SK-N-SH treated with all-trans-retinoic acid at 6 μM for 48 hours (cell line): Measurements from ENCODE around the gene LRRC4B.

Source experiments
- ATAC-seq: fragments of 200-7000 bp; cut with Tn5 transposase; 3 replicates; pipeline ENCODE4 v1.9.1; 2020; ENCODE audit warnings: mild to moderate bottlenecking, moderate library complexity
- ARNTL ChIP-seq: fragments of 450-650 bp; formaldehyde crosslinking; IDR thresholded peaks from 2 replicates; pipeline ENCODE4 v1.5.0; 2020; ENCODE audit warnings: low read depth, mild to moderate bottlenecking, moderate library complexity, borderline replicate concordance
- BACH2 ChIP-seq: fragments of 250-450 bp; sonication (Bioruptor Pico); IDR thresholded peaks from 2 replicates; pipeline ENCODE4 v1.9.0; 2021; ENCODE audit warnings: mild to moderate bottlenecking, borderline replicate concordance
- CSDC2 ChIP-seq: fragments of 250-450 bp; sonication (Bioruptor Pico); IDR thresholded peaks from 2 replicates; pipeline ENCODE4 v1.5.0; 2020; ENCODE audit warnings: mild to moderate bottlenecking, moderate library complexity
- ESRRG ChIP-seq: fragments of 250-450 bp; sonication (Bioruptor Pico); IDR thresholded peaks from 2 replicates; pipeline ENCODE4 v1.6.1; 2021; ENCODE audit warnings: mild to moderate bottlenecking
- GLIS3 ChIP-seq: fragments of 250-450 bp; sonication (Bioruptor Pico); IDR thresholded peaks from 2 replicates; pipeline ENCODE4 v1.5.0; 2020; ENCODE audit warnings: mild to moderate bottlenecking, moderate library complexity
- ISL1 ChIP-seq: fragments of 250-450 bp; sonication (Bioruptor Pico); IDR thresholded peaks from 2 replicates; pipeline ENCODE4 v2.1.2; 2022; ENCODE audit warnings: mild to moderate bottlenecking, moderate library complexity
- OSR1 ChIP-seq: fragments of 250-450 bp; sonication (Bioruptor Pico); IDR thresholded peaks from 2 replicates; pipeline ENCODE4 v1.8.0; 2022; ENCODE audit warnings: moderate library complexity, mild to moderate bottlenecking, inconsistent platforms
- PPARA ChIP-seq: fragments of 250-450 bp; sonication (Bioruptor Pico); IDR thresholded peaks from 2 replicates; pipeline ENCODE4 v1.5.0; 2020; ENCODE audit warnings: mild to moderate bottlenecking, borderline replicate concordance
- RARB ChIP-seq: fragments of 250-450 bp; sonication (Bioruptor Pico); IDR thresholded peaks from 2 replicates; pipeline ENCODE4 v1.8.0; 2021; ENCODE audit warnings: mild to moderate bottlenecking, moderate library complexity
- SNAI2 ChIP-seq: fragments of 250-450 bp; sonication (Bioruptor Pico); IDR thresholded peaks from 2 replicates; pipeline ENCODE4 v1.5.0; 2020; ENCODE audit warnings: mild to moderate bottlenecking, moderate library complexity
- TCF4 ChIP-seq: fragments of 250-450 bp; sonication (Bioruptor Pico); IDR thresholded peaks from 2 replicates; pipeline ENCODE4 v1.8.0; 2021; ENCODE audit warnings: mild to moderate bottlenecking, moderate library complexity, borderline replicate concordance
- TOX ChIP-seq: fragments of 250-450 bp; sonication (Bioruptor Pico); IDR thresholded peaks from 2 replicates; pipeline ENCODE4 v1.8.0; 2021; ENCODE audit warnings: mild to moderate bottlenecking, moderate library complexity, borderline replicate concordance
- ZC3H10 ChIP-seq: fragments of 250-450 bp; sonication (Bioruptor Pico); IDR thresholded peaks from 2 replicates; pipeline ENCODE4 v1.5.1; 2021; ENCODE audit warnings: mild to moderate bottlenecking, moderate library complexity
- ZFP3 ChIP-seq: fragments of 250-450 bp; sonication (Bioruptor Pico); IDR thresholded peaks from 2 replicates; pipeline ENCODE4 v1.5.0; 2020; ENCODE audit warnings: mild to moderate bottlenecking, moderate library complexity
- ZFP30 ChIP-seq: fragments of 450-650 bp; formaldehyde crosslinking; IDR thresholded peaks from 2 replicates; pipeline ENCODE4 v1.5.0; 2022; ENCODE audit warnings: mild to moderate bottlenecking, moderate library complexity
- ZNF565 ChIP-seq: fragments of 450-650 bp; formaldehyde crosslinking; conservative IDR thresholded peaks from 2 replicates; pipeline ENCODE4 v1.5.0; 2020; ENCODE audit warnings: low read depth, mild to moderate bottlenecking, moderate library complexity
- ZNF70 ChIP-seq: fragments of 450-650 bp; formaldehyde crosslinking; IDR thresholded peaks from 2 replicates; pipeline ENCODE4 v1.5.0; 2020; ENCODE audit warnings: mild to moderate bottlenecking, moderate library complexity
- TF ChIP-seq, protein P1 (sequence below): fragments of 250-450 bp; sonication (Bioruptor Pico); IDR thresholded peaks from 2 replicates; pipeline ENCODE4 v1.5.1; 2020; ENCODE audit warnings: low read depth, mild to moderate bottlenecking, moderate library complexity
- TF ChIP-seq, protein P2 (sequence below): fragments of 250-450 bp; sonication (Bioruptor Pico); IDR thresholded peaks from 2 replicates; pipeline ENCODE4 v1.5.0; 2020; ENCODE audit warnings: mild to moderate bottlenecking, moderate library complexity
- TF ChIP-seq, protein P3 (sequence below): fragments of 250-450 bp; sonication (Bioruptor Pico); IDR thresholded peaks from 2 replicates; pipeline ENCODE4 v1.5.1; 2021; ENCODE audit warnings: mild to moderate bottlenecking, moderate library complexity
- TF ChIP-seq, protein P4 (sequence below): fragments of 250-450 bp; sonication (Bioruptor Pico); IDR thresholded peaks from 2 replicates; pipeline ENCODE4 v1.8.0; 2021; ENCODE audit warnings: low read depth, mild to moderate bottlenecking, moderate library complexity, borderline replicate concordance

Gene LRRC4B

DNA sequence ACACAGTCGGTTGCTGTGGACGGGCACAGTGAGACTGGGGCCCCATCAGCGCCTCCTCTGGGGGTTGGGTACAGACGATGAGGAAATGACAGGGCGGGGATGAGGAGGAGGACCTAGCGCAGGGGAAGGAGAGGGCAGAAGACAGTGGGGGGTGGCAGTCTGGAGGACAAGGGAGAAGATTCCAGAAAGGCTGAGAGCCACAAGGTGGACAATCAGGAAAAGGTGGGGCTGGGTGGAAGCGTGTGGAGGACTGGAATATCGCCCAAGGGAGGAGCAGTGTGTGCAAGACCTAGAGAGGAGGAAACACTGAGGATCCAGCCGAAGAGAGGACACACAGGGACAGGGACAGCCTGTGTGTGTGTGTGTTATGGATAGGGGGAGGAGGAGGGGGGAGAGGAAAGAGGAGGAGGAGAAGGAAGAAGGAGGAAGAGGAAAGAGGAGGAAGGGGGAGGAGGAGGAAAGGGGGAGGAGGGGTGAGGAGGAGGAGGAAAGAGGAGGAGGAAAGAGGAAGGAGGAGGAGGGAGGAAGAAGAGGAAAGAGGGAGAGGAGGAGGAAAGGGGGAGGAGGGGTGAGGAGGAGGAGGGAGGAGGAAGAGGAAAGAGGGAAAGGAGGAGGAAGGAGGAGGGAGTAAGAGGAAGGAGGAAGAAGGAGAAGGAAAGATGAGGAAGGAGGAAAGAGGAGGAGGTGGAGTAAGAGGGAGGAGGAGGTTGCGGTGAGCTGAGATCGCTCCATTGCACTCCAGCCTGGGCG, 75.8 kb downstream of the LRRC4B start:
- peak; percentile 49 for ATAC-seq
- TF ChIP-seq, protein P1, sequence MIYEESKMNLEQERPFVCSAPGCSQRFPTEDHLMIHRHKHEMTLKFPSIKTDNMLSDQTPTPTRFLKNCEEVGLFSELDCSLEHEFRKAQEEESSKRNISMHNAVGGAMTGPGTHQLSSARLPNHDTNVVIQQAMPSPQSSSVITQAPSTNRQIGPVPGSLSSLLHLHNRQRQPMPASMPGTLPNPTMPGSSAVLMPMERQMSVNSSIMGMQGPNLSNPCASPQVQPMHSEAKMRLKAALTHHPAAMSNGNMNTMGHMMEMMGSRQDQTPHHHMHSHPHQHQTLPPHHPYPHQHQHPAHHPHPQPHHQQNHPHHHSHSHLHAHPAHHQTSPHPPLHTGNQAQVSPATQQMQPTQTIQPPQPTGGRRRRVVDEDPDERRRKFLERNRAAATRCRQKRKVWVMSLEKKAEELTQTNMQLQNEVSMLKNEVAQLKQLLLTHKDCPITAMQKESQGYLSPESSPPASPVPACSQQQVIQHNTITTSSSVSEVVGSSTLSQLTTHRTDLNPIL (CRISPR knock-in tag) = no peak
- TF ChIP-seq SNAI2 (CRISPR knock-in tag) (no peak), ZFP30 (no peak), OSR1 (CRISPR knock-in tag) (no peak), CSDC2 (CRISPR knock-in tag) (no peak), ESRRG (no peak), RARB (CRISPR knock-in tag) (no peak), ARNTL (CRISPR knock-in tag) (no peak), GLIS3 (CRISPR knock-in tag) (no peak), ISL1 (CRISPR knock-in tag) (no peak), ZC3H10 (CRISPR knock-in tag) (no peak)
- TF ChIP-seq, protein P2, sequence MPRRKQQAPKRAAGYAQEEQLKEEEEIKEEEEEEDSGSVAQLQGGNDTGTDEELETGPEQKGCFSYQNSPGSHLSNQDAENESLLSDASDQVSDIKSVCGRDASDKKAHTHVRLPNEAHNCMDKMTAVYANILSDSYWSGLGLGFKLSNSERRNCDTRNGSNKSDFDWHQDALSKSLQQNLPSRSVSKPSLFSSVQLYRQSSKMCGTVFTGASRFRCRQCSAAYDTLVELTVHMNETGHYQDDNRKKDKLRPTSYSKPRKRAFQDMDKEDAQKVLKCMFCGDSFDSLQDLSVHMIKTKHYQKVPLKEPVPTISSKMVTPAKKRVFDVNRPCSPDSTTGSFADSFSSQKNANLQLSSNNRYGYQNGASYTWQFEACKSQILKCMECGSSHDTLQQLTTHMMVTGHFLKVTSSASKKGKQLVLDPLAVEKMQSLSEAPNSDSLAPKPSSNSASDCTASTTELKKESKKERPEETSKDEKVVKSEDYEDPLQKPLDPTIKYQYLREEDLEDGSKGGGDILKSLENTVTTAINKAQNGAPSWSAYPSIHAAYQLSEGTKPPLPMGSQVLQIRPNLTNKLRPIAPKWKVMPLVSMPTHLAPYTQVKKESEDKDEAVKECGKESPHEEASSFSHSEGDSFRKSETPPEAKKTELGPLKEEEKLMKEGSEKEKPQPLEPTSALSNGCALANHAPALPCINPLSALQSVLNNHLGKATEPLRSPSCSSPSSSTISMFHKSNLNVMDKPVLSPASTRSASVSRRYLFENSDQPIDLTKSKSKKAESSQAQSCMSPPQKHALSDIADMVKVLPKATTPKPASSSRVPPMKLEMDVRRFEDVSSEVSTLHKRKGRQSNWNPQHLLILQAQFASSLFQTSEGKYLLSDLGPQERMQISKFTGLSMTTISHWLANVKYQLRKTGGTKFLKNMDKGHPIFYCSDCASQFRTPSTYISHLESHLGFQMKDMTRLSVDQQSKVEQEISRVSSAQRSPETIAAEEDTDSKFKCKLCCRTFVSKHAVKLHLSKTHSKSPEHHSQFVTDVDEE (CRISPR knock-in tag) = no peak
- TF ChIP-seq, protein P3, sequence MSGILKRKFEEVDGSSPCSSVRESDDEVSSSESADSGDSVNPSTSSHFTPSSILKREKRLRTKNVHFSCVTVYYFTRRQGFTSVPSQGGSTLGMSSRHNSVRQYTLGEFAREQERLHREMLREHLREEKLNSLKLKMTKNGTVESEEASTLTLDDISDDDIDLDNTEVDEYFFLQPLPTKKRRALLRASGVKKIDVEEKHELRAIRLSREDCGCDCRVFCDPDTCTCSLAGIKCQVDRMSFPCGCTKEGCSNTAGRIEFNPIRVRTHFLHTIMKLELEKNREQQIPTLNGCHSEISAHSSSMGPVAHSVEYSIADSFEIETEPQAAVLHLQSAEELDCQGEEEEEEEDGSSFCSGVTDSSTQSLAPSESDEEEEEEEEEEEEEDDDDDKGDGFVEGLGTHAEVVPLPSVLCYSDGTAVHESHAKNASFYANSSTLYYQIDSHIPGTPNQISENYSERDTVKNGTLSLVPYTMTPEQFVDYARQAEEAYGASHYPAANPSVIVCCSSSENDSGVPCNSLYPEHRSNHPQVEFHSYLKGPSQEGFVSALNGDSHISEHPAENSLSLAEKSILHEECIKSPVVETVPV = no peak
- TF ChIP-seq, all 23 proteins: peak for 0

DNA sequence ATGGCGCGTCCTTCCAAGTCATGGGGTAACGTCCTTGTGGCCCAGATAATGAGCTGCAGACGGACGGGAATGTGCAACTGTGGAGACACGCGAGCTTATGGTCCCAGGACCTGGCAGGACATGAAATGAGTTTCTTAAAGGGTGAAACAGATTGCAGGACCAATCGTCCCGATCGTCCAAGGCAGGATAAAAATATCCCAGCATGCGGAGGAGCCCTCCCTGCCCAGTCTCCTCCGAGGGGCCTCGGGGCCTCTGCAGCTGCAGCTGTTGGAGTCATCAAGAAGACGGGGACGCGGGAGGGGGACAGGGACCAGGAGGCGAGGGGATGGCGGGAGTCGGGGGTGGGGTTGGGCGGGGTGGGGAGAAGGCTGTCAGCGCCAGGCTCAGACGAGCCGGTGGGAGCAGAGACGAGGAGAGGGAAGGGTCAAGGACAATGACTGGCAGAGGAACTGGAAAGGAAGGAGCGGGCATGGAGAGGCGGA, 77.2 kb downstream of the LRRC4B start:
- ATAC-seq = no peak
- TF ChIP-seq ZFP3 (CRISPR knock-in tag) (no peak), BACH2 (CRISPR knock-in tag) (no peak), ZC3H10 (CRISPR knock-in tag) (no peak), ESRRG (no peak), ZNF565 (CRISPR knock-in tag) (no peak), SNAI2 (CRISPR knock-in tag) (no peak), TOX (CRISPR knock-in tag) (no peak), ARNTL (CRISPR knock-in tag) (no peak), CSDC2 (CRISPR knock-in tag) (no peak), ISL1 (CRISPR knock-in tag) (no peak), PPARA (no peak)
- TF ChIP-seq, protein P1 (CRISPR knock-in tag) = no peak
- TF ChIP-seq, protein P4, sequence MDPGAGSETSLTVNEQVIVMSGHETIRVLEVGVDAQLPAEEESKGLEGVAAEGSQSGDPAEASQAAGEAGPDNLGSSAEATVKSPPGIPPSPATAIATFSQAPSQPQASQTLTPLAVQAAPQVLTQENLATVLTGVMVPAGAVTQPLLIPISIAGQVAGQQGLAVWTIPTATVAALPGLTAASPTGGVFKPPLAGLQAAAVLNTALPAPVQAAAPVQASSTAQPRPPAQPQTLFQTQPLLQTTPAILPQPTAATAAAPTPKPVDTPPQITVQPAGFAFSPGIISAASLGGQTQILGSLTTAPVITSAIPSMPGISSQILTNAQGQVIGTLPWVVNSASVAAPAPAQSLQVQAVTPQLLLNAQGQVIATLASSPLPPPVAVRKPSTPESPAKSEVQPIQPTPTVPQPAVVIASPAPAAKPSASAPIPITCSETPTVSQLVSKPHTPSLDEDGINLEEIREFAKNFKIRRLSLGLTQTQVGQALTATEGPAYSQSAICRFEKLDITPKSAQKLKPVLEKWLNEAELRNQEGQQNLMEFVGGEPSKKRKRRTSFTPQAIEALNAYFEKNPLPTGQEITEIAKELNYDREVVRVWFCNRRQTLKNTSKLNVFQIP = no peak
- TF ChIP-seq, protein P3 = no peak

DNA sequence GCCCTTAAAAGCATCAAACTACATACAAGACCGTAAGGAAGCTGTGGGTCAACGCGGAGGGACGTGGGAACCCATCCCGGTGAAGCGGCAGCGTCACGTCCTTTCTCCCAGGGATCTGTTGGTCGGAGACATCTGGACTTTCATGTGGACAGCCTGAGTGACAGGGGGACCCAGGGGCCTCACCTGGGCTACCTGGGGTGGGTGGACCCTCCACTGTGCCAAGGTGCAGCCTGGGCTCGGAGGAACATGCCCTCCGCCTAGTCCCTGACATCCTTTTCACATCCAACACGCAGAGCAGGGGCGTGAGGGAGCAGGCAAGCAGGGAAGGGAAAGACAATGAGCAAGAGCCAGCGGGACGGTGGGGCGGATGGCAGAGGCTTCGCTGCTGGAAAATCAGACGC, 77.8 kb downstream of the LRRC4B start:
- no peak for ATAC-seq
- TF ChIP-seq, protein P2 (CRISPR knock-in tag) = no peak
- TF ChIP-seq, protein P3 = no peak
- TF ChIP-seq ZFP30 (no peak), PPARA (no peak), ZC3H10 (CRISPR knock-in tag) (no peak), RARB (CRISPR knock-in tag) (no peak), ESRRG (no peak), ZFP3 (CRISPR knock-in tag) (no peak), TCF4 (CRISPR knock-in tag) (no peak), CSDC2 (CRISPR knock-in tag) (no peak), ZNF565 (CRISPR knock-in tag) (no peak), TOX (CRISPR knock-in tag) (no peak), ZNF70 (no peak)
